HUES6 (cell line): ENCODE measurements around the gene MARK2.

Source experiments
- H3K27ac ChIP-seq: 2 replicates; pipeline ENCODE4 v1.7.0; 2013; ENCODE audit warnings: low read depth, mild to moderate bottlenecking, low read length, inconsistent platforms
- H3K27me3 ChIP-seq: 2 replicates; pipeline ENCODE4 v1.6.1; 2013; ENCODE audit warnings: low read length; ENCODE audit not compliant: control insufficient read depth, insufficient read depth
- H3K36me3 ChIP-seq: 2 replicates; pipeline ENCODE4 v1.6.1; 2013; ENCODE audit warnings: low read length; ENCODE audit not compliant: control insufficient read depth, insufficient read depth
- H3K4me1 ChIP-seq: 2 replicates; pipeline ENCODE4 v1.6.1; 2013; ENCODE audit warnings: low read length; ENCODE audit not compliant: control insufficient read depth, insufficient read depth
- H3K4me3 ChIP-seq: 2 replicates; pipeline ENCODE4 v1.5.1; 2013; ENCODE audit warnings: low read depth, low read length
- H3K9ac ChIP-seq: one replicate; pipeline ENCODE4 v1.6.1; 2013; ENCODE audit warnings: mild to moderate bottlenecking, low read length
- H3K9me3 ChIP-seq: 2 replicates; pipeline ENCODE4 v1.6.1; 2013; ENCODE audit warnings: low read depth, low read length; ENCODE audit not compliant: control insufficient read depth, insufficient read depth

MARK2 gene

DNA sequence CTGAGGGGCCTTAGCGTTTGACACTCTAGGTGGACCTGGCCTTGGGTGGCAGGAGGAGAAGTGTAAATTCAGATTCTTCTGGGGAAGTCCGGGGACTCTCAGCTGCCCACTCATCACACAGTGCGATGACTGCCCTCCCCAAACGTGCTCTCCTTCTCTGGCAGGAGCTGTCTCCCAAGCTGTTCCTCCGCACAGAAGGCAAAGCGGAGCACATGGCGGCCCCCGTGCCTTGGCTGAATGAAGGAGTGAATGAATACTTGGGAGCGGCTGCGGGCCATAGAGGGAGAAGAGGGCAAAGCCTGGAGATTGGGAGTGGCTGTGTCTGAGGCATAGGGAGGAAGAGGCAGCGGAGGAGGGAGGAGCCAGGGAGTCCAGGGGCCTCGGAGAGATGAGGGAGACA, 93.0 kb downstream of the MARK2 start:
- Histone ChIP-seq H3K27ac (no peak overlapping the region), H3K9ac (no peak overlapping the region)

DNA sequence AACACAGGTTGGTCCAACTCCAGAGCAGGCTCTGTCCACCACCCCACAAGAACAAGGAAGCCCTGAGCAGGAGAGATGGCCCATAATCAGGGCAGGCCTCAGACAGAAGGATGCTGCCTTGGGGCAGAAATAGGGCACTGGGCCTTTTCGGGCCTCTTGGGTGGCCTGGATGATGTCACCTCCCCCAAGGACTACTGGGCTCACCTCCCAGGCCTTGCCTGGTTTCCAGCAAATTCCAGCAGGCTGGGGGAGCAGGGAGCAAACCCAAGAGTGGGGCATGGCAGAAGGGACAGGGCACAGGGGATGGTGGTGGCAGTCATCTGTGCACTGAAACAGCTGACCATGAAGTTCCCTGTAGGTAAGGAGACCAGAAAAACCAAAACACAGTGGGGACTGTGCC, 94.5 kb downstream of the MARK2 start:
- Histone ChIP-seq H3K9ac (no peak overlapping the region), H3K4me3 (no peak overlapping the region), H3K36me3 (no peaks in the 10 kb centered on the region), H3K27ac (no peak overlapping the region), H3K27me3 (peaks cover 1% of the 10 kb centered on the region), H3K4me1 (peaks cover 2% of the 10 kb centered on the region; the same call in 1 of the 2 replicates), H3K9me3 (no peaks in the 10 kb centered on the region)

More for the DNA sequence above, 93.0 kb downstream of the MARK2 start:
- Histone ChIP-seq H3K4me1 (peaks cover 2% of the 10 kb centered on the region; the same call in 1 of the 2 replicates), H3K27me3 (peaks cover 12% of the 10 kb centered on the region), H3K4me3 (no peak overlapping the region), H3K9me3 (no peaks in the 10 kb centered on the region), H3K36me3 (no peaks in the 10 kb centered on the region)

GRCh38 chr11:63937713-63938478, 99.0 kb downstream of the MARK2 start:
- Histone ChIP-seq H3K4me3 (peak overlapping the region; percentile 61), H3K27ac (no peak overlapping the region; the same call in 1 of the 2 replicates), H3K9me3 (no peaks in the 10 kb centered on the region), H3K9ac (peak overlapping the region; percentile 9), H3K4me1 (0 out of 2 replicates have a peak, but pooled peaks cover 4% of the 10 kb centered on the region), H3K27me3 (no peaks in the 10 kb centered on the region), H3K36me3 (peaks cover 4% of the 10 kb centered on the region)

DNA sequence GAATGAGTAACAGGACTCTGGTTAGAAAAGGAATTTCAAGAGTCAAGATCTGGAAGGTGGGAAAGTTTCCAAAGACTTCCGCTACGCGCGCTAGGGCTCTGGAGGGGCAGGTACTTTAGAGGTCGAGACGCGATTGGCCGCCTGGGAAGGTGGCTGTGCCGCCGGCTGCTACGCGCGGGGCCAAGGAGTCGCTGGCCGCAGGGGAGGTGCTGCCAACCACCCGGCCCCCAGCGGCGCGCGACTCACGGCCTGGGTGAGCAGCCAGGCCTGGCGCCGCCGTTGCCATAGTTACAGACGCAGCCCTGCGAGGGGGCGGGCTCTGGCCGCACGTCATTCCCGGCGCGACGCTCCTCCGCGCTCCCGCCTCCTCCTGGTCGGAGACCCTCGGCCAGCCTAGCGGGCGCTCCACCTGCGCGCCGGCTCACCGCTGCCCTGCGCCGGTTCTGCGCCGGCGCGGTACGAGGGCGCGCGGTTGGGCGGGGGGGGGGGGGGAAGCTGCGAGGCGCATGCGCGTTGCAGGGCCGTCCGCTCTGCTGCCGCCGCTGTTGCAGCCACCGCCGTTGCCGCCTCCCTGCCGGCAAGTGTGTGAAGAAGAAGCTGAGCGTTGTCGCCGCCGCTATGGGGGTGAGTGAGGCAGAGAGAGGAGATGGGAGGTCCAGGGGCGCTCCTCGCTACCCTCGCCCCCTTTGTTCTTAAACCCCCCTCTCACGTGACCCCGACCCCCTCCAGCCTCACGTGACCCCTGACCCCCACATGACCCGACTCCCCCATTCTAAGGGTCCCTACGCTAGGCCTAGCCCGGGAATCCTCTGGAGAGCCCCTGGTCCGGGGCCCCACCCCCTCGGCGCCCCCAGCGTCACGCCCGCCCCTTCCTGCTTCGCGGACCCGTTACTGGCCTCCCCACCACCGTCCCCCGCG, 99.8 kb downstream of the MARK2 start, which contains the start of gene NAA40:
Gene NAA40 (plus strand): TSS at position 524 of the 918 bp plus-strand sequence. CDS start 95 bp downstream, at position 619.
- Histone ChIP-seq H3K27ac (peak within 1 kb of the TSS; percentile 86), H3K9me3 (no peaks in the 10 kb centered on the region), H3K9ac (peak within 1 kb of the TSS; percentile 90), H3K27me3 (no peaks in the 10 kb centered on the region), H3K4me1 (0 out of 2 replicates have a peak, but pooled peaks cover 4% of the 10 kb centered on the region), H3K36me3 (peaks cover 6% of the 10 kb centered on the region), H3K4me3 (peak within 1 kb of the TSS; percentile 97)

DNA sequence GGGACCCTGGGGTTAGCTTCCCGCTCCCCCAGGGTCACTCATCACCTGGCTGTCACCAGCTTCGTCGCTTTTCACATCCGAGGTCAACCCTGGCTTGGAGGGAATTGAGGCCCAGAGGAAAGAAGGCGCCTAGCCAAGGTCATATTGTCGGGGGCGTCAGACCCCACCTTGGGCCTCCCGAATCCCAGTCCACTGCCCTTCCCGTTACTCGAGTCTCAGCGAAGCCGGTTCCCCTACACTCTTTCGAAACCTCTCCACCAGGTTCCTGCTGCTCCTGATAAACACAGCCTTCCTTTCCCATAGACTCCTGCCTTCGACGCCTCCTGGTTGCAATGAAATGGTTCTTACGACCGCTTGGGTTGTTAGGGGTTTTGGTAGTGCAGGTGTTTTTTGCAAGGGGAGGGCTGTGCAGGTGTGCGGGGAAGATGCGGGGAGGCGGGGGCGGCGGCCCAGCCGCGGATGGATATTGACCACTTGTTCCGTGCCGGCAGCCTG, 100.5 kb downstream of the MARK2 start:
- Histone ChIP-seq H3K27ac (peak overlapping the region; percentile 86), H3K9ac (peak overlapping the region; percentile 90), H3K36me3 (peaks cover 6% of the 10 kb centered on the region), H3K27me3 (no peaks in the 10 kb centered on the region), H3K4me1 (0 out of 2 replicates have a peak, but pooled peaks cover 4% of the 10 kb centered on the region), H3K9me3 (no peaks in the 10 kb centered on the region), H3K4me3 (peak overlapping the region; percentile 97)

DNA sequence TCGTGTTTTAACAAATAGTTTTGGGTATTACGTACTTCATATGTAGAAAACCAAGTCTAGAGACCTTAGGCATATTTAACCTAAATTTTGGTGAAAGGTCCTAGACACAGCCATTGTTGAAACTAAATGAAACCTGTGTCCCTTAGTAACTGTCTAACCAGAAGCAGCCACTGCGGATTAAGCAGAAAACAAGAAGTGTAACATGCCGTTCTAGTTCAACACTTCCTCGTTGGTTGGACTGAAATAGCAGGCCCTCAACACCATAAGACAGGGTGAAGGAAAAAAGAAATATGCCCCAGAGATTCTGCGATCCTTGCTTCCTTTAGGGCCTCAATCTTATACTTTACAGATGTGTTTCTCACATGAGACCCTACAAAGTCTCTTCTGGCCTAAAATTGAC, 101.9 kb downstream of the MARK2 start:
- Histone ChIP-seq H3K4me1 (peaks cover 13% of the 10 kb centered on the region; the same call in 1 of the 2 replicates), H3K27me3 (no peaks in the 10 kb centered on the region), H3K27ac (no peak overlapping the region), H3K9me3 (no peaks in the 10 kb centered on the region), H3K9ac (no peak overlapping the region), H3K36me3 (peaks cover 6% of the 10 kb centered on the region), H3K4me3 (no peak overlapping the region)

DNA sequence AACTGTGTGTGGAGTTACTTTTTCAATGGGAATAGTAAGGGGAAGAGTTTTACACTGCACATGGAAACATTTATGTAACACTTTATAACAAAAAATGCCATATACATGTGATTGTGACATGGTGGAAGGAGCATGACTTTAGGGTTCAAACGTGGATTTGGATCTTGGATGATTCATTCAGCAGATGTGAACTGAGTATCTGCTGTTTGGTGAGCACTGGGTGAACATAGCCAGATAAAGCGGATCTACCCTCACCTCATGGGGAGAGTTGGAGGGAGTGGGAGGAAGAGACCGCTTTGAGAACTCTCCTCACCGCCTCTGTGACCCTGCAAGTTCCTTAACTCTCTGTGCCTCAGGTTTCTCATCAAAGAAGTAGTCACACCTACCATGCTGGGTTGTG, 103.0 kb downstream of the MARK2 start:
- no peaks in the 10 kb centered on the region for H3K27me3 ChIP-seq
- H3K9ac ChIP-seq = no peak overlapping the region
- peaks cover 13% of the 10 kb centered on the region; the same call in 1 of the 2 replicates for H3K4me1 ChIP-seq
- H3K4me3 ChIP-seq = no peak overlapping the region
- peaks cover 15% of the 10 kb centered on the region for H3K36me3 ChIP-seq
- H3K9me3 ChIP-seq = no peaks in the 10 kb centered on the region
- H3K27ac ChIP-seq = no peak overlapping the region

GRCh38 chr11:63942803-63943202, 103.9 kb downstream of the MARK2 start:
- no peaks in the 10 kb centered on the region for H3K27me3 ChIP-seq
- no peak overlapping the region for H3K4me3 ChIP-seq
- H3K36me3 ChIP-seq = peaks cover 17% of the 10 kb centered on the region
- H3K9ac ChIP-seq = no peak overlapping the region
- no peak overlapping the region for H3K27ac ChIP-seq
- peaks cover 13% of the 10 kb centered on the region; the same call in 1 of the 2 replicates for H3K4me1 ChIP-seq
- no peaks in the 10 kb centered on the region for H3K9me3 ChIP-seq

- no peaks in the 10 kb centered on the region for H3K9me3 ChIP-seq
- peaks cover 26% of the 10 kb centered on the region for H3K36me3 ChIP-seq
- no peak overlapping the region for H3K27ac ChIP-seq
Observed at GRCh38 chr11:63944987-63945386, 106.1 kb downstream of the MARK2 start.

DNA sequence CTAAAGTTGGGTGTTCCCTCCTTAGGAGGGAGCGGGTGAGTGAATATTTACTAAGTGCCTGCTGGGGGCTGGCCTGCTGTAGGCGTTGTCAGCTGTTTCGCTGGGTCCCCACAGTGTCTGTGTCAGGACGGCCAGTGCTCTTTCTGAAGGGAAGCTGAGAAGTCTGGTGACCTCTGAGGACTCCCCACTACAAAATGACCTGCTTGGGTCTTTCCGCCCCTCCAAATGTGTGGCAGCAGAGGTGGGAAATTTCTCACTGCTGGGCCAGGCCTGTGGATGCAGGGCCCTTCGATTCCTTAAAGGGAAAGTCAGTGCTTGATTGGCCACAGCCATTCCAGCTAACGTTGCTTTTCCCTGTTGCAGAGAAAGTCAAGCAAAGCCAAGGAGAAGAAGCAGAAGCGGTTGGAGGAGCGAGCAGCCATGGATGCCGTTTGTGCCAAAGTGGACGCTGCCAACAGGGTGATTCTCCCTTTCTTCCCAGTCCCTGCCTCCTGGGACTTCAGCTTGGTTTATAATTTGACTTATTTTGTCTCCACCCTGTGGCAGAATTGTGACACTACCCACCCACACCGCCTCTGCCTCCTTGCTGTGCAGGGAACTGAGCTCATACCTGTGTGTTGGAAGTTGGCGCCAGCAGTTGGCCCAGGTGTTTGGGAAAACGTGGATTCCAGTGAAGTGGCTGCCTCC, 106.7 kb downstream of the MARK2 start:
- Histone ChIP-seq H3K9ac (peak overlapping the region; percentile 5), H3K36me3 (peaks cover 27% of the 10 kb centered on the region), H3K27me3 (no peaks in the 10 kb centered on the region), H3K4me3 (no peak overlapping the region), H3K27ac (no peak overlapping the region), H3K9me3 (no peaks in the 10 kb centered on the region), H3K4me1 (peaks cover 9% of the 10 kb centered on the region; the same call in 1 of the 2 replicates)

More at GRCh38 chr11:63944987-63945386, 106.1 kb downstream of the MARK2 start:
- Histone ChIP-seq H3K27me3 (no peaks in the 10 kb centered on the region), H3K4me1 (peaks cover 9% of the 10 kb centered on the region; the same call in 1 of the 2 replicates), H3K4me3 (no peak overlapping the region), H3K9ac (no peak overlapping the region)
